ENCODE measurements around the gene MTUS2.

MTUS2 gene

GRCh38 chr13:29513981-29514719 lies 694.0 kb downstream of the MTUS2 start:
- no peaks in the 10 kb centered on the region for H3K27me3 ChIP-seq
- H3K4me3 ChIP-seq (ENCODE audit: low read depth in 1 of 2, low read length in 1 of 2), result no peak overlapping the region
- H3K36me3 ChIP-seq, result peaks cover 35% of the 10 kb centered on the region
- TF ChIP-seq CTCF (IDR thresholded peaks at IDR 0.05), result no peak
- H3K9me3 ChIP-seq, result no peaks in the 10 kb centered on the region
- H3K27ac ChIP-seq, result no peak overlapping the region
- H3K4me1 ChIP-seq (ENCODE audit: control insufficient read depth in 1 of 2, insufficient read depth in 1 of 2, low read depth in 1 of 2, low read length in 1 of 2), result peaks cover 6 to 10% of the 10 kb centered on the region in 2 experiments

GRCh38 chr13:29514720-29515310 lies 694.7 kb downstream of the MTUS2 start:
- no peak overlapping the region for H3K27ac ChIP-seq
- H3K27me3 ChIP-seq, result no peaks in the 10 kb centered on the region
- TF ChIP-seq CTCF (IDR thresholded peaks at IDR 0.05), result no peak
- H3K4me1 ChIP-seq (ENCODE audit: control insufficient read depth in 1 of 2, insufficient read depth in 1 of 2, low read depth in 1 of 2, low read length in 1 of 2), result peaks cover 6 to 10% of the 10 kb centered on the region in 2 experiments
- no peaks in the 10 kb centered on the region for H3K9me3 ChIP-seq
- H3K36me3 ChIP-seq, result peaks cover 37% of the 10 kb centered on the region
- H3K4me3 ChIP-seq (ENCODE audit: low read depth in 1 of 2, low read length in 1 of 2), result no peak overlapping the region

GRCh38 chr13:29515372-29515771 lies 695.2 kb downstream of the MTUS2 start:
- no peak overlapping the region for H3K27ac ChIP-seq
- H3K27me3 ChIP-seq, result no peaks in the 10 kb centered on the region
- no peaks in the 10 kb centered on the region for H3K9me3 ChIP-seq
- peaks cover 37% of the 10 kb centered on the region for H3K36me3 ChIP-seq
- peaks cover 6 to 10% of the 10 kb centered on the region in 2 experiments for H3K4me1 ChIP-seq (ENCODE audit: control insufficient read depth in 1 of 2, insufficient read depth in 1 of 2, low read depth in 1 of 2, low read length in 1 of 2)
- no peak for TF ChIP-seq CTCF (IDR thresholded peaks at IDR 0.05)
- no peak overlapping the region for H3K4me3 ChIP-seq (ENCODE audit: low read depth in 1 of 2, low read length in 1 of 2)

GRCh38 chr13:29516012-29516411 lies 695.9 kb downstream of the MTUS2 start:
- no peak overlapping the region for H3K4me3 ChIP-seq (ENCODE audit: low read depth in 1 of 2, low read length in 1 of 2)
- no peak for TF ChIP-seq CTCF (IDR thresholded peaks at IDR 0.05)
- H3K9me3 ChIP-seq, result no peaks in the 10 kb centered on the region
- H3K36me3 ChIP-seq, result peaks cover 42% of the 10 kb centered on the region
- H3K27me3 ChIP-seq, result no peaks in the 10 kb centered on the region
- peaks cover 6 to 10% of the 10 kb centered on the region in 2 experiments for H3K4me1 ChIP-seq (ENCODE audit: control insufficient read depth in 1 of 2, insufficient read depth in 1 of 2, low read depth in 1 of 2, low read length in 1 of 2)
- no peak overlapping the region for H3K27ac ChIP-seq

- Histone ChIP-seq H3K36me3 (peaks cover 50% of the 10 kb centered on the region), H3K27ac (no peak overlapping the region)
- no peak for TF ChIP-seq CTCF (IDR thresholded peaks at IDR 0.05)
Observed at GRCh38 chr13:29516880-29517279, 696.7 kb downstream of the MTUS2 start.

More at GRCh38 chr13:29516880-29517279, 696.7 kb downstream of the MTUS2 start:
- H3K9me3 ChIP-seq, result no peaks in the 10 kb centered on the region
- H3K4me3 ChIP-seq (ENCODE audit: low read depth in 1 of 2, low read length in 1 of 2), result no peak overlapping the region
- peaks cover 6 to 10% of the 10 kb centered on the region in 2 experiments for H3K4me1 ChIP-seq (ENCODE audit: control insufficient read depth in 1 of 2, insufficient read depth in 1 of 2, low read depth in 1 of 2, low read length in 1 of 2)
- no peaks in the 10 kb centered on the region for H3K27me3 ChIP-seq
